HG02588 (cell line): ENCODE measurements around the gene S100A3.
"Not testable (repeated sequence)": the region's sequence is repeated elsewhere in the genome, so short reads cannot be mapped to it uniquely, and the experiment has no call there.

Experiments used
- ATAC-seq: cut with Tn5 transposase; IDR thresholded peaks from one replicate; pipeline ENCODE4 v1.9.1; 2021; ENCODE audit warnings: mild to moderate bottlenecking, moderate library complexity; ENCODE audit not compliant: unreplicated experiment

Gene S100A3

GRCh38 chr1:153536012-153536670 lies 12.9 kb downstream of the S100A3 start:
- no peak for ATAC-seq

DNA sequence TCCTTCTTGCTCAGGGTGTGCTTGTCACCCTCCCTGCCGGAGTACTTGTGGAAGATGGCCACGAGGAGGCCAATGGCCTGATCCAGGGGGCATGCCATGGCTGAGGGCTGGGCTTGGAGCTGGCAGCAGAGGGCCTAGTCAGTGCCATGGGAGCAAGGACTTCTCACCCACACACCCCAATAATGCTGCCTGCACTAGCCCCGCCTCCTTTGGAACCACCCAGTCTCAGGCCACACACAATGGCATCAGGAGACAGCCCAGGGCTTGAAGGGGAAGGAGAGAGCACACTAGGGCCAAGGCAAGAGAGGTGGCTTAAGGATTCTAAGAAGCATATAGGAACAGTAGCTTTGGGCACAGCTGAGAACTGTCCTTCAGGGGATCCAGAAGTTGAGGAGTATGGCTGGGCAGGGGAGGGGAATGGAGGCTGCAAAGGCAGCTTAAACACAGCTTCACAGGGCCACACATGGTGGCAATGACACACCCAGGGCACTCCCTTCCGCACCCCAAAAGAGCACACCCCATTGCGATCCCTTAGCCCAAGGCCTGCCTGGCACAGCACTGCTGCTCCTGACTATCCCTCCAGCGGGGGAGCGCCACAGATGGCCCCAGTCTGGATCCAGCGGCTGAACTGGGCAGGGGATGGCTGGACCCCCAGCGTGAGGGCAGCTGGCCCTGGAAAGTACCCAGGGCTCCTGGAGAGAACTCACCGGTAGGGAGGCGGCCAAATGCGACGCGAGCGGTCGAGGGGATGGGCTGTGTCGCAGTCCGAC lies 13.6 kb downstream of the S100A3 start, which contains the start of gene S100A6:
S100A6 (minus strand) TSS at position 750 of the 770 bp plus-strand sequence; CDS start at position 98, 652 bp downstream.
- ATAC-seq = no peak

DNA sequence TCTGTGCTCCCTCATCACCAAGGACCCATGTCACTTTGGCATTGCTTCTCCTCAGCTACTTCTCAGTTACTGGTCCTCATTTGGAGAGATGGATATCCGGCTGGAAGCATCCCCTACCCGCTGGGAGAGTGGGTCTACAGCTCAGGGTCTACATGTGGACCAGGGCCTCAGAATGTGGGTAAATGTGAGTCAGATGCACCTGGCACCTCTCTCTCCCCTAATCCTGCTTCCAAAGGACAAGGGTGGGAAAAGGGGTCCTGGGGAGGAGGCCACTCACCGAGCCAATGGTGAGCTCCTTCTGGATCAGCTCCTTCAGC lies 14.2 kb downstream of the S100A3 start:
- no peak for ATAC-seq

GRCh38 chr1:153534226-153534924 lies 14.7 kb downstream of the S100A3 start:
- ATAC-seq = no peak

GRCh38 chr1:153533689-153534201 lies 15.3 kb downstream of the S100A3 start:
- no peak for ATAC-seq

GRCh38 chr1:153532769-153533599 lies 16.1 kb downstream of the S100A3 start:
- ATAC-seq = no peak

GRCh38 chr1:153532181-153532580 lies 16.9 kb downstream of the S100A3 start:
- ATAC-seq = no peak

GRCh38 chr1:153531638-153532037 lies 17.4 kb downstream of the S100A3 start:
- no peak for ATAC-seq

DNA sequence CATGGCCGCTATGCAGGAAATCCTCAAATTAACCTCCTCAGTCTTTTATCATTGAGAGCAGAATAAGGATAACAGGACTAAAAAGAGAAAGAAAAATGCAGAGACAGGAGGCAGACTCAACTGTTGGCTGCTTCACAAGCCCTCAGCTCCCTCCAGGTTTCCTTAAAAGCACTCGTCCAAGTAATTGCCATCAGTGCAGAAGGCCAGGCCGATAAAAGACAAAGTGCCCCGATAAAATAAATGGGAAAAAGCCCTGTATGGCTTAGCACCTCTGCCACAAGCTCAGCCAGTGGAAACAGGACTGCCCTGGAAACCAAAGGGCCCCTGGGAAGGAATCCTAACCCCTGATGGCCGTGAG lies 21.4 kb downstream of the S100A3 start:
- no peak for ATAC-seq

DNA sequence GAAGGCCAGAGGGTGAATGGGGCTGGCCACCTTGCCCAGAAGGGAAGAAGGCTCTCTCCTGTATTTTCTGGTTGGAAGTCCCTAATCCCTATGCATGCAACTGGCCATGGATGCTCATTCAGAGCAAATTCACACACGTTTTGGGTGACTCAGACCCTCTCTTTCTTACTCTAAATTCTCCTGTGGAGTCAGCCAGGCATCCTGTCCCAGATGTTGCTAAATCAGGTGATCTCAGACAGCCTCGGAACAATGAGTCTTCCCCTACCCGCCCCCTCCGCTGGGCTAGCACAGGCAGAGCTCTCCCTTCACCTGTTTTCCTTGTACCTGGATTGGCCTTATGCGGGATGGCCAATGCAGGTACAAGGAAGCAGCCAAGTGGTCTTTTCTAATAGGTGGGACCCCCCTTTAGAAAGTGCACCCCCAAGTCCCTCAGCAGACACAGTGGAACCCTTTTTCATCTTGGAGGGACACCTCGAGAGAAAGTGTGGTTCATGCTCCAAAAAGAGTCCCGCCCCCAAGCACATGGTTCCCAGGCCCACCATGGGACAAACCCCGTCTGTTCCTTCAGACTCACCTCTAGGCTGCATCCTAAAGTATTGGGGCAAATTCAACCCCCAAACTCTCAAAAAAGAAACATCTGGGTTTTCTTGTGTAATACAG lies 21.9 kb downstream of the S100A3 start:
- no peak for ATAC-seq

DNA sequence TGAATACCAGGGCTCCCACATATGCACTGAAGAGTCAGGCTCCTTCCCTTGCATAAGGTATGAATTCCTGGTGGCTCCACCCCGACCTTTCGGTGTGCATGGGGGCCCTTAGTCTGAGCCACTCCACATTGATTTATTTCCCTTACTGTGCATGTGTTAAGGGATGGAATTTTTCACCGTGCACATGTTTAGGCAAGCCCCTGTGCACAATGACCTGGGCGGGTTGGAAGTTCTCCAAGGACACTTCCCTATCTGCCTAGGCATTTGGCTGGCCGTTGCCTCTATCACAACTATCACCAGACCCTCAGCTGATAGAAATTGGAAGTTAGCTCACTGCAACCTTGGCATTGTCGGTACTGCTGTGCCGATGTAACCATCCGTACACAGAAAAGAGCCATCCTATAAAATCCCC lies 22.9 kb downstream of the S100A3 start:
- ATAC-seq = no peak

DNA sequence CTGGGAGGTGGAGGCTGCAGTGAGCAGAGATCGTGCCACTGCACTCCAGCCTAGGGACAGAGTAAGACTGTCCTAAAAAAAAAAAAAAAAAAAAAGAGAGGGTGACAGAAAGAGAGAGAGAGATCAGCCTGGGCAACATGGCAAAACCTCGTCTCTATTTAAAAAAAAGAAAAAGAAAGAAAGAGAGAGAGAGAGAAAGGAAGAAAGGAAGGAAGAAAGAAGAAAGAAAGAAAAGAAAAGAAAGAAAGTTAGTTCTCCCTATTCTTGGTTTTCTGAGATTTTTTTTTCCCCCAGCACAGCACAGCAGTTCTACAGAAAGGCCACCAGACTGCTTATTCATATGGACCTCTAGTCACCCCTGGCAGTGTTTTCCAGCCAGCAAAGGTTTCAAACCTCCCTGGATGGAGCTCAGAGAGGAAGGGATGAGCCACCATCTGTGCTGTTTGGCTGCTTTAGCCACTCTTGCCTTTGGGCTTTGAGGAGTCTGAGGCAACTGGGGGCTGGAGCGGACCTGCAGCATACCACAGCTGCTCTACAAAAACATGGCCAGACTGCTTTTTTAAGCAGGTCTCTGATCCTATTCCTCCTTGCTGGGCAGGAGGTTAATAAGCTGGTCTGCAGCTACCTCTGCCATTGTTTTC lies 23.9 kb downstream of the S100A3 start:
- no peak for ATAC-seq

GRCh38 chr1:153522353-153523048 lies 26.6 kb downstream of the S100A3 start:
- not testable (repeated sequence) for ATAC-seq

- not testable (repeated sequence) for ATAC-seq
Measured at GRCh38 chr1:153521808-153522207, 27.2 kb downstream of the S100A3 start.

GRCh38 chr1:153520818-153521476 lies 28.1 kb downstream of the S100A3 start:
- no peak for ATAC-seq

GRCh38 chr1:153520137-153520691 lies 28.8 kb downstream of the S100A3 start:
- ATAC-seq = not testable (repeated sequence)

DNA sequence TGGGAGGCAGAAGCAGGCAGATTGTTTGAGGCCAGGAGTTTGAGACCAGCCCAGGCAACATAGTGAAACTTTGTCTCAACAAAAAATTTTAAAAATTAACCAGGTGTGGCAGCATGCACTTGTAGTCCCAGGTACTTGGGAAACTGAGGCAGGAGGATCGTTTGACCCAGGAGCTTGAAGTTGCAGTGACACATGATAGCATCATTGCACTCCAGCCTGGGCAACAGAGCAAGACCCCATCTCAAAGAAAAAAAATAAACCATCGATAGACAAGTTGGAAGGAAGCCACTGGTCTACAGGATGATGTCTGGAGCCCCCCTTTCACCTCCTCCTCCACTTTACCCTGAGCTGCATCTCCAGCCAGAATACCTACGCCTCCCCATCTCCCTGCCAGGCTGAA lies 29.8 kb downstream of the S100A3 start:
- ATAC-seq = no peak
